GM19023 (cell line): Measurements from ENCODE around the gene PLD4.
A peak's percentile ranks its signal among the peaks of the same experiment; 100 is the strongest.

Source experiments
- ATAC-seq: cut with Tn5 transposase; IDR thresholded peaks from one replicate; pipeline ENCODE4 v1.9.1; 2021; ENCODE audit warnings: mild to moderate bottlenecking, moderate library complexity; ENCODE audit not compliant: unreplicated experiment

PLD4 gene

DNA sequence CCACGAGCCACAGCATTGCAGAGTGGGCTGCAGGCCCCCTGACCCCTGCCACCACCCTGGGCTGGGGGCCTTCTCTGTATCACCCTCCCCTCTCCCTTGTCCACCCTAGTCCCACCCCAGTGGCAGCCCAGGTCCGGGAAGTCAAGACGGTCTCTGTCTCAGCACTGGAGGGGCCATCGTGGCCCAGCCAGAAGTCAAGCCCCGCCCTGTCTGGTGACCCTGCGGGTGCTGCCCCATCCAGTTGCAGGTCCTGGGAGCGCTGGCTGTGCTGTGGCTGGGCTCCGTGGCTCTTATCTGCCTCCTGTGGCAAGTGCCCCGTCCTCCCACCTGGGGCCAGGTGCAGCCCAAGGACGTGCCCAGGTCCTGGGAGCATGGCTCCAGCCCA lies 2.7 kb downstream of the PLD4 start:
- ATAC-seq: no peak

GRCh38 chr14:104927901-104928300 lies 3.2 kb downstream of the PLD4 start:
- ATAC-seq: no peak

DNA sequence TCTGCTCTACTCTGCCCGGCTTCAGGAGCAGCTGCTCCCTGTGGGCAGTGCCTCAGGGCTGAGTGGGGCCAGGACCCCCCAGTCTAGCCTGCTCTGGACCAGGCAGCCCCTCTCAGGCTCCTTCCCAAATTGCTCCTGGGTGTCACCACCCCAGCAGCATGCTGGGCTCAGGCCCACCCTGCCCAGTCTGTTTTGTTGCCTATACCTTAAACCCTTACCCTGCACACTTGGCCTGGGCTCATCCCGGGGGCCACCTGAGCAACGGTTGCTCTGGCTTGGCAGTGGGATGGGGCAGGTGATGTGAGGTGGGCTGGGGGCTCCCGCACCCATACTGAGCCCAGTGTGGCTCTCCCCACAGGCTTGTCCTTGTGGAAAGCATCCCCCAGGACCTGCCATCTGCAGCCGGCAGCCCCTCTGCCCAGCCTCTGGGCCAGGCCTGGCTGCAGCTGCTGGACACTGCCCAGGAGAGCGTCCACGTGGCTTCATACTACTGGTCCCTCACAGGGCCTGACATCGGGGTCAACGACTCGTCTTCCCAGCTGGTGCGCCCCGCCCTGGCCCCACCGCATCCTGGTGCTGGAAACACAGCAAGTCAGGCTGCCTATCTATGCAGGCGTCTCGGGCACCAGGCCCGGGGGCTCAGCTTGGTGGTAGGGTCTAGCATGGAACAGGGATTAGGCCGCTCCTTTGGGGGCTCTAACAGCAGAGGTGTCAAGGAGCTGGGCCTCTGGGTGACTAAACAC lies 3.9 kb downstream of the PLD4 start:
- no peak for ATAC-seq

DNA sequence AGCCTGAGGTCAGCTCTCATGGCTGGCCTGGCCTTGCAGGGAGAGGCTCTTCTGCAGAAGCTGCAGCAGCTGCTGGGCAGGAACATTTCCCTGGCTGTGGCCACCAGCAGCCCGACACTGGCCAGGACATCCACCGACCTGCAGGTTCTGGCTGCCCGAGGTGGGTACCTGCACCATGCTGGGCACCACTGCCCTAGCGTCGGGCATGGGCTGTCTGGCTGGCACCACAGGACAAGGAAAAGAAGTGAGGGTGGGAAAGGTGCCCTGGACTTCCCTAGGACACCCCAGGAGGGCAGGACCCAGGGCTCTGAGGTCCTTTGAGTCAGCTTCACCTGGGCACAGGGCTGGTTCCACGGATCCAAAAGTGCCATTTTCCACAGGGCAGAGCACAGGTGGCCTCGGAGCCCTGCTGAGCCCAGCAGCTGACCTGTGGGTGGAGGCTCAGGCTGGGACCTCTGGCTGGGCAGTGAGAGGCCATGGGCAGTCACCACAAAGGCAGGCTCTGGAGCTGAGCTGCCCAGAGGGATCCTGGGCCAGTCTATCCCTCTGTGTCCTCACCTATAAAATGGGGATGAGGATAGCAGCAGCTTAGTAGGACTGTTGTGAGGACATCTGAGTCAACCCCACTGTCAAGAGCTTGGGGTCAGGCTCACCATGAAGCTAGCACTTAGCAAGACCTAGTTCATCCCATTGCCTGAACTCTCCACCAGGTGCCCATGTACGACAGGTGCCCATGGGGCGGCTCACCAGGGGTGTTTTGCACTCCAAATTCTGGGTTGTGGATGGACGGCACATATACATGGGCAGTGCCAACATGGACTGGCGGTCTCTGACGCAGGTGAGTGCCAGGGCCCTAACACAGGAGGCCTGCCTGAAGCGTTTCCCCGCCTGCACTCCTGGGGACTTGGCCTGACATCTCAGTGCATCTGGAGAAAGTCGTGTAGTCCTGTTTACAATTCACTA lies 4.9 kb downstream of the PLD4 start:
- ATAC-seq: no peak

DNA sequence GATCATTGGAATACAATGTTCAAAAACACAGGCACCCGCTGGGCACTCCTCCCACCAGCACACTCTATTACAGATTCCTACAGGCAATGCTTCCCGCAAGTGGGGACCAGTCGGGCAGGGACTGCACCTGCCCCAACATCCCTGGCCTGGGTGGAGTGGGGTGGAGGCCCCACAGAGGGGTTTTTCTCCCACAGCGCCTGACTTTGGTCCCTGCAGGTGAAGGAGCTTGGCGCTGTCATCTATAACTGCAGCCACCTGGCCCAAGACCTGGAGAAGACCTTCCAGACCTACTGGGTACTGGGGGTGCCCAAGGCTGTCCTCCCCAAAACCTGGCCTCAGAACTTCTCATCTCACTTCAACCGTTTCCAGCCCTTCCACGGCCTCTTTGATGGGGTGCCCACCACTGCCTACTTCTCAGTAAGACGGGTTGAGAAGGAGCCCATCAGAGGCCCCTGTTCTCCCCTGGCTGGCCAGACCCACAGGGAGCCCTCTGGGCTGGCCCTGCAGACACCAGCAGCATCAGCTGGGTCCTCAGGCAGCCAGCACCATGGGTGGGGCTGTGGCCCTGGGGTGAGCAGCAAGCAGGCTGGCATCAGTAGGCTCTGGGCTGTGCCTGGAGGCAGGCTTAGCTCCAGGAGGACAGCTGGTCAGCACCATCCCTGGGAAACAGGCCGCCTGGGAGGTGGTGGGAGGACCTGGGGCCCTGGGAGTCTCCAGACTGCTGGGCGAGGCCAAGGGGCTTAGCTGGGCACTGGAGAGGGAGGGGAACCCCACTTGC lies 6.0 kb downstream of the PLD4 start:
- ATAC-seq: no peak

GRCh38 chr14:104931304-104931770 lies 6.7 kb downstream of the PLD4 start:
- no peak for ATAC-seq

DNA sequence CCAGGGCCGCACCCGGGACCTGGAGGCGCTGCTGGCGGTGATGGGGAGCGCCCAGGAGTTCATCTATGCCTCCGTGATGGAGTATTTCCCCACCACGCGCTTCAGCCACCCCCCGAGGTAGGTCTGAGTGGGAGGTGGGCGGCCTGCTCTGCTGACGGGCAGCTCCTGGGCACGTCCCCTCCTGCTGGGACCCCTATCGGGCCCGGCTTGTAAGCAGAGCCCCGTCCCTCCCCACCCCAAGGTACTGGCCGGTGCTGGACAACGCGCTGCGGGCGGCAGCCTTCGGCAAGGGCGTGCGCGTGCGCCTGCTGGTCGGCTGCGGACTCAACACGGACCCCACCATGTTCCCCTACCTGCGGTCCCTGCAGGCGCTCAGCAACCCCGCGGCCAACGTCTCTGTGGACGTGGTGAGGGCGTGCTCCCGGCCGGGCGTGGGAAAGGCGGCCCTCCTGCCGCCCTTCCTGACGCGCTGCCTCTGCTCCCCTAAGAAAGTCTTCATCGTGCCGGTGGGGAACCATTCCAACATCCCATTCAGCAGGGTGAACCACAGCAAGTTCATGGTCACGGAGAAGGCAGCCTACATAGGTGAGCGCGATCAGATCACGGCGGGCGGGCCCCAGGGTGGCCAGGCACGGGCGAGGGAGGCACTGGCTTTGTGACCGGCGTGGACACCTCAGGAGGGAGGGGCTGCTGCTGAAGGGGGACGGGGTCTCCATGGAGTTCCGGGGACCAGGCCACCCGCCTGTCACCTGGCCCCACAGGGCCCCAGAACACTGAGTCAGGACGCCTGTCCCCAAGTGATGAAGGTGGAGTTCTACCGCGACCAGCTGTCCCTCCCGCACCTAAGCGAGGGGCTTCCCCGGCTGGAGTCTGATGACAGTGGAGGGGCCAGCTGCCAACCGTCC lies 7.3 kb downstream of the PLD4 start:
- no peak for ATAC-seq

DNA sequence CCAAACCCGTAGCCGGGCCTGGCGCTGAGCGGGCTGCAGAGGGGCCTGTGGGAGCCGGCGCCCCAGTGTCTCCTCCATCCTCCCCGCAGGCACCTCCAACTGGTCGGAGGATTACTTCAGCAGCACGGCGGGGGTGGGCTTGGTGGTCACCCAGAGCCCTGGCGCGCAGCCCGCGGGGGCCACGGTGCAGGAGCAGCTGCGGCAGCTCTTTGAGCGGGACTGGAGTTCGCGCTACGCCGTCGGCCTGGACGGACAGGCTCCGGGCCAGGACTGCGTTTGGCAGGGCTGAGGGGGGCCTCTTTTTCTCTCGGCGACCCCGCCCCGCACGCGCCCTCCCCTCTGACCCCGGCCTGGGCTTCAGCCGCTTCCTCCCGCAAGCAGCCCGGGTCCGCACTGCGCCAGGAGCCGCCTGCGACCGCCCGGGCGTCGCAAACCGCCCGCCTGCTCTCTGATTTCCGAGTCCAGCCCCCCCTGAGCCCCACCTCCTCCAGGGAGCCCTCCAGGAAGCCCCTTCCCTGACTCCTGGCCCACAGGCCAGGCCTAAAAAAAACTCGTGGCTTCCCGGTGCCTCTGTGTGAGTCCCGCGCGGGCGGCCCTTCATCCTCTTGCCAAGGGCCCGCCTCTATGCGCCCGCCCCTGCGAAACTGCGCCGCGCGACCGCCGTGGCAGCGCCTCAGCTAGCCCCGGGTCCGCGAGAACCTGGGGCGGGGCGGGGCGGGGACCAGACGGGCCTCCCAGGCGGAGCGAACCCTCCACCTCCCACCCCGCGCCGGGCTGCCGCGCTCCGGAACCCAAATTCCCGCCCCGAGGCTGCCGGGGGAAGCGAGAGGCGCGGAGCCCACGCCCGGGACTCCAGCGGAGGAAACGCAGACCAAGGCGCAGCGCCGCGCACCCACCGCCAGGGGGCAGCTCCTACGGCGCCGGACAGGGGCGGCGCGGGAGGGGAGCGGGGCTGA lies 8.3 kb downstream of the PLD4 start:
- peak; percentile 51 for ATAC-seq

GRCh38 chr14:104933746-104934733 lies 9.4 kb downstream of the PLD4 start:
- ATAC-seq: no peak

DNA sequence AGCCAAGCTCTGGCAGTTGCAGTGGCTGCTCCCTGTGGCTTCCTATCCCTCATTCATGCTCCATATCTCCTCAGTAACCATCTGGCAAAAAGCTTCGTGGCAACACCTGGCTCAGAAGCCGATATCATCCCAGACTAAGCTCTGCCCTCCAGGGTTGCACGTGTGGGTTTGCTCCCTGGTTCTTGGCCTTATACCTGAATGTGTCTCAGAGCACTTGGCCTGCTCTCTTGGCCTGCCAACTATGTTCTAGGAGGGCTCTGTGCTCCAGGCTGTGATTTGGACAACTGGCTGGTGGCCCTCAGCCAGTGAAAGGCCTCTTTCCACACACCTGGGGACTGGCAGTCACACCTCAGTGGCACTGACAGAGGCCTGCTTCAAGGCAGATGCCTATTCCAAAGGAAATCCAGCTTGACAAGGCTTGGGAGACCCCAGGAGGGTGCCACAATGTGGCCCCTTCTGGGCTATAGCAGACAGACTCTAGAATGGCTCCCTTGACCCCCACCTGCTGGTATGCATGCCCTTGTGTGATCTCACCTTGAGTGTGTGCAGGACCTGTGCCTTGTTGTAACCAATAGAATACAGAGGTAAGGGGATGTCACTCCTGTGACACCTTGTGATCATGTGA lies 10.5 kb downstream of the PLD4 start:
- ATAC-seq: no peak

DNA sequence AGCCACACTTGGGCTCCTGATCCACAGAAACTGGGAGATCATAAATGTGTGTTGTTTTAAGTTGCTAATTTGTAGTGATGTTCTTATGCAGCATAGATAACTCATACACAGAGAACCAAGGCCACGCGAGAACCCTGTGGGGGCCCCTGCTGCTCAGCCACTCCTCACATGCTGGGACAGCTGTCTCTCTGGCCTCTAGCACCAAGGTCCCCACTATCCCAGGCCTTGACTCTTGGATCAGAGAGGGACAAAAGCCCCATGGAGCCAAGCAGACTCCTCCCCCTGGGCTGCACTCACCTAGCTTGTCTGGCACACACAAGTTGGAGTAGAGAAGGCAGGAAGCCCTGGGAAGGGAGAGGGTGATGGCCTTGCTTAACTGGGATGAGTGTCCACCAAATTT lies 11.3 kb downstream of the PLD4 start:
- no peak for ATAC-seq

- ATAC-seq: no peak
Observed at GRCh38 chr14:104936361-104937155, 11.9 kb downstream of the PLD4 start.

DNA sequence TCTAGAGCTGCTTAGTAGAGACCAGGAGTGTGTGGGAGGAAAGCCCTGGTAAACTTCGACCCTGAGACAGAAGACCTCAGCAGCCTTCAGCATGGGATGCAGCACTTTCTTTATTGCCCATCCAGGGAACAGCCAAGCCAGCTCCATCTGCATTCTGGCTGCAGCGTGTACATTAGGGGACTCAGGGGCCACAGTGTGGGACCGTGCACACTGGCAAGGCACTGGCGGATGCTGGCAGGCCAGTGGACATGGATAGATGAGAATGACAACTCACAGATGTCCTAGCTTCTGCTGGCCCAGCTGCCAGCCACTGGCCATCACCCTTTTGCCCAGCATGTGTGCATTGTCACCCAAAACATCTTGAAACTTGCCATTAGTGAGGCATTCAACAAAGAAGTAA lies 12.5 kb downstream of the PLD4 start:
- ATAC-seq: no peak

DNA sequence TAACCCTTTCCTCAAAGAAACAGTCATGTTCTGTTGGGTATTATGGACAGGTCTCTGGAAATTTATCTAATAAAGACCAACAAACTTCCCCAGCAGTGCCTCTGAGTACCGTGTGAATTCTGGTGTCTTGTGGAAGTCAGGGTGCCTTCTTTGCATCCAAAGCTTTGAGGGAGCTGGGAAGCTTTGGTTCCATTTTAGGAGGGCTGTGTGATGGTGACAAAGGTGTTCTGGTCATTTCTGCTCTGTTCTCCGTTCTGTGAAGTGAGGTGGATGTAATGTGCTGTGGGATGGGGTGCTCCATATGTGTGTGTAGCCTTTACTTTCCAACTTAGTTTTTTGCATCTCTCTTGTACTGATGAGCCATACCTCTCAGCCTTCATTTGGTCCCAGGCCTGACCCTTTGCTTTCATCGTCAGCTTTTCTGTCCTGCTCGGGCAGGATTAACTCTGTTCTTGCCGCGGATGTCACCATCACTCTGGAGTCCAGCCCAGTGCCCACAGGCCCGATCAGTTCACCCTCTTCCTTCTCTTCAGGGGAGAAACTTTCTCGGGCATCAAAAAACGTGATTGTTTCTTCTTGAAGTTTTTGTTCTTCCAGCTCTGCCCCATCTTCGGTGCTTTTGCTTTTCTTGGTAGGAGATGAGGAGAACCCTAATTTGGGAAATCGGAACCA lies 13.2 kb downstream of the PLD4 start:
- no peak for ATAC-seq

DNA sequence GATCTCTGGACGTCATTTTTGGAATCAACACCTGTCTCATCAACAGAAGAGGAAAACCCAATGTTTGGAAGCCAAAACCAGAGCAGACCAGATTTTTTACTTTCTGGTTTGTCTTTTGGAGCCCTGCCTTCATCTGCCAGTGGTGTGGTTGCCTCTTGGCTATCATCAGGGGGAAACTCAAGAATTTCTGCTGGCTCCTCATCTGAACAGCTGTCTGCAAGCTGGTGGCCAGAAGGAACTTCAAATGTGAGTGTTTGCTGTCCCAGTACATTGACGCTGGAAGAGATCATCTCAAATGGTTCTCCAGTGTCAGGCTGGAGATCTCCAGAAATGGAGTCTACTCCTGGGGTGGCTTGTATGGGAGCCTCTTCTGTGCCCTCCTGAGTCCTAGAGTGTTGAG lies 13.8 kb downstream of the PLD4 start:
- ATAC-seq: no peak

- no peak for ATAC-seq
Observed at GRCh38 chr14:104938960-104939359, 14.3 kb downstream of the PLD4 start.
